NCI-H187 treated with DMSO at 0.1 percent for 48 hours (cell line): Measurements from ENCODE around the gene BTBD10.
A peak's percentile ranks its signal among the peaks of the same experiment; 100 is the strongest.

Source experiments
- DNase-seq: peaks from one replicate; lab custom pipeline; 2025; lab: John Stamatoyannopoulos, UW

Gene BTBD10

DNA sequence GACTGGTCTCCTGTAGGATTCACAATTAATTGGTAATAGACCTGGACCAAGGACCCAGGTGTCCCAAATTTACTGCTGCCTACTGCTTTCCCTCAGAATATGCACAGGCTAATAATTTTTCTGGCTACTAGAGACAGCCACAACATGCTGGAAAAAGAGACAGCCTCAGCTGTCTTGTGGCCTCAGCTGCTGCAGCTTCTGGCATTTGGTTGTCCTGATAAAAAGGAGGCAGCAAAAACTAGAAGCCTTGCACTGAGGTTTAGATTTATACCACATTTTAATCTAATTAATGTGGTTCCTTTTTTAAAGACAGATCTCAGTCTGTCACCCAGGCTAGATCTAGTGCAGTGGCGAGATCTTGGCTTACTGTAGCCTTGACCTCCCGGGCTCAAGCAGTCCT, 89.8 kb downstream of the BTBD10 start:
- DNase-seq, result no peak

DNA sequence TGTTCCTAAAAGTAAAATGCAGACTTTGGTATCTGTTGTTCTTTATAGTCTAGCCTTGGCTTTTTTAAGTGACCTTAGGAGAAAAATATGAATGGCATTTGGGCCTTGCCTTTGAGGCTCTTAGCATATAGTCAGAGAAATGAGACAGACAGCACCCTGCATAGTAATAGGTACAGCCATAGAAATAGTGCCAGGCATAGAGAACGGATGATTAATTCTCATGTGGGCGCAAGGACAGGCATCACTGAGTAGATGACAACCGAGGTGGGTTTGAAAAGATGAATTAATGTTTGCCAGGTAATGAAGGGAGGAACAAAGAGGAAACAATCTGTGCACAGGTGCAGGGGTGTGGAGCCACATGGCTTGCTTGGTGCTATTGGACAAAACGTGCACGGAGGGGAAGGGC, 95.0 kb downstream of the BTBD10 start:
- no peak for DNase-seq

DNA sequence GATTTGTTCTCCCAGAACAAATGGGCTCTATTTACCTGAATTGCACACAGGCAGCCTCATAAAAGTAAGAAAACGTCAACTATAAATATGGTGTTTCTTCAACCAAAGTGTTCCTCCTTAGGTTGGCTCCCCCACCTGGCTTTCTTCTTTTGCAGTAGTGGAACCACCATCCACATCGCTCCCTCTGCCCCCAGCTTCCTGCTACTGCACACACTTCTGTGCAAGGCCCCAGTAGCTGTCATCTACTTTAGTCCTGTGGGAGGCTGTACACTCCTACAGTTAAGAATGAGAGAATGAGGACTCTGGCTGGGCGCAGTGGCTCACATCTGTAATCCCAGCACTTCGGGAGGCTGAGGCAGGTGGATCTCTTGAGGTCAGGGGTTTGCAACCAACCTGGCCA, 95.9 kb downstream of the BTBD10 start:
- no peak for DNase-seq

DNA sequence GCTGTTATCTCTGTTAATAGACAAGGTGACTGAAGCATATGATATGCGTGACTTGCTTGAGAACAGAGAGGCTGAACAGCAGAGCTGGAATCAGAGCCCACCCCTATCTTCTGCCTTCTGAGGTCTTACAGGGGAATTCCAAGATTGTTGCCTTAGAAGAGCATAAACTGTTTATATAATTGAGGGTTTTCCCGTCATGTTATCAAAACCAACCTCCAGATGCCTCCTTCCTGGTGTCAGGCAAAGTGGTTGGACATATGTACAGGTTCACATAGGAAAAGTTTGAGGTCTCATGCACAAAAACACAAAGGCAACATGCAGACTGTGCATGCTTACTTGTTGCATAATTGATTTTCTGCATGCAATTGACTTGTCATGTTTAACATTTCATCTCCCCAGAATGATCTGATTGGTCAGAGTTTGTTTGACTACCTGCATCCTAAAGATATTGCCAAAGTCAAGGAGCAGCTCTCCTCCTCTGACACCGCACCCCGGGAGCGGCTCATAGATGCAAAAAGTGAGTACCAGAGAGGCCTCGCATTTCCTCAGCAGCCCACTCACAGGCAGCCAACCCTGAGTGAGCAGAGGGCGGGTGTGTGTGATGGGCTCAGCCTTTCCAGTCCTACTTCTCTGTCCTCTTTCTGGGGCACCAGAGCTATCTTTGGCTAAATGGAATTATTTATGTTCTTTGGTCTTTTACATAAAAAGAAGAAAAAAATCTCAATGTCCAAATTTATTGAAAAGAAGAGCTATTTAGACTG, 96.6 kb downstream of the BTBD10 start:
- DNase-seq, result no peak

DNA sequence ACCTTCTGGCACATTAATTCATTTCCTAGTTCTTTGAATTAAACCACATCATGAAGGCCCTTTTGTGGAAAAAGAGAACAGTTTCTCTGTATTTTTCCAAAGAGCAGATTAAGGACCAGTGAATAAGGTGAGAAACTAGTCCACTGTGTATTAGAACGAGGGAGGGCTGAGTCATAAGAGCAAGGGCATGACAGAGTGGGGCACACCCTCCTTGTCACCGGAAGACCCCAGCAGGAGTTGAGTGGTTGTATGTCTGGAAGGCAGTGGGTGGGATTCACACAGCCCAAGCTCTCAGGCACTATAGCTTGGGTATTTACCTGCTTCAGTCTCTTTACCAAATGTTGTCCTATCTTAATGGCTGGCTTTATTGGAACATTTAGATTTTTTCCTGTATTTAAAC, 98.6 kb downstream of the BTBD10 start:
- DNase-seq, result no peak

DNA sequence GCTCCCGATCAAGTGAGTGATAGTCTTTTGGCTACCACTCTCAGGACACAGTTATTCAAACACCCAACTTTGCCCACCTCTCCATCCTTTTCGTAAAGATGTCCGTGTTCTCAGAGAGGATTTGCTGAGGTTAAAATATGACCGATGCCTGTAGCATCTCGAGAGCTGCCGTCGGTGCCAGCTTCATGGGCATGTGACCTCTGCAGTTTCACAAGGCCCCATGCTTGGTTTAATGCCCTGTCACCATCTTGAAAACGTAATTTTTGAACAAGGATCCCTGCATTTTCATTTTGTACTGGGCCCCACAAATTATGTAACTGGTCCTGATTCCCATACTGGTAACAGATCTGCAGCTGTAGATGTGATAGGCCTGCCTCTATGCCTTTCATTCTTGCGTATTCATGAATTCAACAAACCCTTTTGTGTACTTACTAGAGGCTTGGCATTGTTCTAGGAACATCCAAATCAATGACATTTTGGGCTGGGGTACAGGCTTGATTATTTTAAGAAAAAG, 100.4 kb downstream of the BTBD10 start:
- no peak for DNase-seq

DNA sequence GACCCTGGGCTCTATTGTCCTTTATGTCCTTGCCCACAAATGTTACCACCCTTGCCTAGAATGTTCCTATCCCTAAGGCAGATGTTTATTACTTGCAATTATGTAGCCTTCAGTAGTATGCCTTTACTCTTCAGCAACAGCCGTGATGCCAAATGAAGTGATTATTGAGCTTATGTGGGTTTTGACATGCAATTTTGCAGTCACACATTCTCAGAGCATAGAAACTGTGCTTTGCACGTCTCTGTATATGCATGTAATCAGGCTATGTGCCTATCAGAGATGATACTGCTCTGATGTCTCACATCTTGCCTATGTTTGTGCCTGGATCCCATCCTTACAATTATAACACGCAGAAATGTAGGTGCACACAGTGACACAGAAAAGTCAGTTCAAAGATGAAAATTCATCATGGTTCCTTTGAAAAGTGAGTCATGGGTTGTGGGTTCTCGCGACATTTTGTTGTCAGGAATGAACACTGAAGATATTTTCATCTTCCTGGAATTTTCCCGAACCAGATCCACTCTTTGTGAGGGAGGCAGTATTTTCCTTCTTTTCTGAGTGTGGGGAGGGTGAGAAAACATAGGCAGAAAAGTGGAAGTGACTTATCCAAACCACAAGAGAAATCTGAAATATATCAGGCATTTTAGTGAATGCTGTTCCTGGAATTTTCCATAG, 104.3 kb downstream of the BTBD10 start:
- no peak for DNase-seq

DNA sequence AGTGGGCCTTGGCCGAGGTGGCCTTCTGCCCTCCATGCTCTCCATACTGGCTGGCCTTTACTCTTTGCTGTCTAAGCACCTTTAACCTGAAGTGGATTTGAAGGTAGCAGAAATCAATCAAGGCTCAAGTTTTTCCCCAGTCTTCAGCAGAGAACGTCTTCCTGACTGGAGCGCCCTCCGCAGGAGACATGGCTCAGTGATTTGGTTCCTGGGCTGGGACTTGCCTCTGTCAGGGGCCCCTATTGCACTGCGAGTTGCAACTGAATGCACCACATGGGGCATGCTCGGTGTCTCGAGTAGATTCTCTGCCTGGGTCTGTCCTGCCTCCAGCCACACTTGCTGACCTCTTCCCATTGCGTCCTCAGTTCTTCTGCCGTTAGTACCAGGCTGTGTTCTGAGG, 105.8 kb downstream of the BTBD10 start:
- DNase-seq, result no peak

DNA sequence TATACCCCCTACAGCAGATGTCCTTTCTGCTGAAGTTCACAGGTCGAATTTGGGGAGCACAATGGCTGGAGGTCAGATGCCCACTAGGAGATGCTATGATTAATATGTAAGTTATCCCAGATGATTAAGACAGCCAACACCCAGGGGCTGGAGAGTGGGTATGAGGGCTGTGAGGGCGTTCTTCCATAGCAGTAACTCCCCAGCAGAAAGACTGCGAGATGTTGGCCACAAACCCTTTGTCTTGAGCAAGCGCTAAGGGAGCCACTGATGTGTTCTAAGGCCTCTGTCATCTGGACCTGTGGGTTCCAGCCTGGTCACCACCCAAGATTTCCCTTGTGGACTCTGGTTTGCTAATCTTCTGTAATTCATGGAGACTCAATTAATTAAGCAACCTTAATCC, 107.8 kb downstream of the BTBD10 start:
- no peak for DNase-seq

DNA sequence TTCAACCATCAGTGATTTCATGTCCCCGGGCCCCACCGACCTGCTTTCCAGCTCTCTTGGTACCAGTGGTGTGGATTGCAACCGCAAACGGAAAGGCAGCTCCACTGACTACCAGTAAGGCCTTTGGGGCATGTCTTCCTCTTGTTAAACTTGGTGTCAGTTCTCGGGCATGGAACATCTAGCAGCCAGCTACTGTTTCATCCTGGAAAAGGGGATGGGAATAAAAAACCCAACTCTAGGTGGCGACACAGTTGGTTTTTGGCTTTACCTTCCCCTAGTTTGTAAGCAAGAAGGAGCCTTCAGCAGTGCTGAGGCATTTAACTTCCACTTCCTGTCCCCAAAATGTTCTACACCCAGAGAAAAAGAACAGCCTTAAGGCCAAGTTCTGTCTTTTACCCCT, 108.7 kb downstream of the BTBD10 start:
- no peak for DNase-seq

DNA sequence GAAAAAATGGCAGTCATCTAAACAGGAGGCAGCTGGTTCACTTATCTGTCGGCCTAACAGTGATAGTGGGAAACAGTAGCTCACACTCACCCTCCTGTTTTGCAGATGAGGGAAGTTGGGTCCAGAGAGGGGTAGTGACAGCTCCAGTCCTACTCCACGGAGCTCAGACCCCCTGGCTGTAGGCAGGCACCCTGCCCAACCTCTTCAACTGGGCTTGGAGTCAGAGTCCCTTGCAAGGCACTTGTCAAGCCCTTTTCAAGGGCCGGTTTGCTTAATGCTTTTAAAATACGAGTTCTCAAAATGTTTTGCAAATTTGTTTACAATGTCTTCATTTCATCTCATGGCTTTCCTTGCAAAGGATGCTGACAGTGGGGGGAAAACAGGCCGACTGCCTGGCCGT, 110.3 kb downstream of the BTBD10 start:
- DNase-seq, result no peak

DNA sequence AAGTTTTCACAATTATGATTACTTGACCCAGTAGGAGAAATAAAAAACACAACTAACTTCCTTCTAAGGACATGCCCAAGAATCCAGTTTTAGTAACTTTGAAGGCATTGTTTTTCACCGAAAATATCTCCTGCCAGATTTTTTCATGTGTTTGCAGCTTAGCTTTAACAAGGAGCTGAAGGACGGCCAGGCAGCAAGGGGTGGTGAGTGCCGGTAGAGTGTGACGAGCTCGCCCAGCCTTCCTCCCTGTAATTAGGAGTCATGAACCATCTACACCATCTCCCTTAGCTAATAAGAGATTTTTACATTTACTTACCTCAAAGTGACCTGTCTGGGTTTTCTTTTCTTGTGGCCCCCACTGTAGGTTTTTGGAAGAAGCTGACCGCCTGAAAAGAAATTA, 113.4 kb downstream of the BTBD10 start:
- no peak for DNase-seq

DNA sequence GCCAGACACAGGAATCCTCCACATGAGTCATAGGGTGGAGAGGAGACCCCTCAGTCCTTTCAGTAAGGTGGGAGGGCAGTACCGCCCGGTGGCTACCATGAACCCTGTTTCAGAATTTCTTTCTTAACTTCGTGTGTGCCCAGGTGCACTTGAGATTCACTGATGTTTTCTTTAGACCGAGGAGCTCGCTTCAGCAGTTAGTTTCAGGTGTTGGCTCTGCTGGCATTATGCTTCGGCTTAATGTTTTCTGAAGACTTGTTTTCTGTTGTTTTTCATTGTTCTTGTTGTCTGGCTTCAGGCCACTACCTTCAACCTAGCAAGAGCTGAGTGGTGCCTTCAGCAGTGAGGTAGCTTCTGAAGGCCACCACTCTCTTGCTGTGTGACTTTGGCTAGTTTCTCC, 114.0 kb downstream of the BTBD10 start:
- no peak for DNase-seq

DNA sequence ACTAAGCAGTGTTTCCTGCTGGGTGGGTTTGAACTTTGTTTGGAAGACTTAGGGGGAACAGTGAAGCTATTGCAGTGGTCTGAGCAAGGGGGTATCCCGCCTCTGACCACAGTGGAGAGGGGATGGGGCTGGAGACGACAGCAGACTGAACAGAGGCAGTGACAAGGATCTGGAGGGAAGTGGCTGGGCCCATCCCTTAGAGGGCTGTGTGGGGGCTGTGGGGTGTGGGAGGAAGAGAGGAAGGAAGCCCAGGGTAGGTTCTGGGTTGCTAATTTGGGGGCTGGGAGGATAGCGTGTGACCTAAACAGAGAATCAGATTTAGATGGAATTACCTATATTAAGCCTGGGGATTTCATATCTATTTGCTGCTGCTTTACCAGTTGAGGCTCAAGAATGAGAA, 114.7 kb downstream of the BTBD10 start:
- no peak for DNase-seq

DNA sequence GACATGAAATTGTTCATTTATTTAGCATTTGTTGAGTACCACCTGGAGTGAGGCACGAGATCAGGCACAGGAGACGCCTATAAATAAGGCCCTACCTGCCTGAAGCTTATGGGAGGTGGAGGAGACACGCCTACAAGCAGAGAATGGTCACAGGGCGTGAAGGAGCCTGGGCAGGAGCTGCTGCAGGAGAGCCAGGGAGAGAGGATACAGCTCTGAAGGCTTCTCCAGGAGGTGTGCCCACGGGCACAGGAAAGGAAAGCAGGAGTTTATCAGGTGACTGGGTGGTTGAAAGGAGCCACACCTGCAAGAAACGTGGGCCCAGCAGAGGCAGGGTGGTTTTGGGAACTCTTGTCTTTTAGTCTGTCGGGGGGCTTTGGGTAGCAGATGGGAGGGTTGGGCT, 115.1 kb downstream of the BTBD10 start:
- DNase-seq, result no peak

DNA sequence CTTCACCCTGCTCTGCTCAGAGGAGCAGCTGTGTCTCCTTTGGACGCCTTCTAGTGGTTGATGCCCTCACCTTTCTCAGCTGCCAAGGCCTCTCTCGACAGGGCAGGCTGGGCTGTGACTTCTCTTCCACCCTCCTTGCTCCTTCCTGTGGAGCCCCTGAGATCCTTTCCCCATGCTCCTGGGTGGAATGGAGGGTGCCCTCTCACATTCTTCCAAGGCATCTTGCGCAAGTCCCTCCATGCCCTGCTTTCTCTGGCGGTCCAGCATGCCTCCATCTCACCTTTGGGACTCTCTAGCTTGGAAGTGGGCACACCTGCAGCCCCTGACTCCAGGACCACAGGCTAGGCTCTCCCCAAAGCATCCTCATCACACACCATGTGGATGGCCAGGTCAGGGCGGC, 116.6 kb downstream of the BTBD10 start:
- no peak for DNase-seq

DNA sequence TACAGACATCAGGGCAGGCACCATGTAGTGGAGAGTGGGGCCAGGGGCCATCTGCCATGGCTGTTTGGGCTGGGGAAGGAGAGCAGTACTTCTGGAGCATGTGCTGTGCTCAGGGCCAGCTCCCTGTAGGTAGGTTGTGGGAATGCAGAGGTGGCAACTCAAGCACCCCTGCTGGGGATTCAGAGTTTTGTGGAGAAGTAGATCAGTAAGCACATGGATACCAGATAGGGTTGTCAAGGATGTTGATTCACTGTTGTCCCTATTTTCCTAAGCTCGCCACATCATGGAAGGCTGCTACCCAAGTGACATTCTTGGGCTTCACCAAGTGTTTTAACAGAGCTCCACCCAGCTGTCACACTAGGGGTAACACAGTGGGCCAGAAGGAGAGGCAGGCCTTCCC, 118.2 kb downstream of the BTBD10 start:
- no peak for DNase-seq

DNA sequence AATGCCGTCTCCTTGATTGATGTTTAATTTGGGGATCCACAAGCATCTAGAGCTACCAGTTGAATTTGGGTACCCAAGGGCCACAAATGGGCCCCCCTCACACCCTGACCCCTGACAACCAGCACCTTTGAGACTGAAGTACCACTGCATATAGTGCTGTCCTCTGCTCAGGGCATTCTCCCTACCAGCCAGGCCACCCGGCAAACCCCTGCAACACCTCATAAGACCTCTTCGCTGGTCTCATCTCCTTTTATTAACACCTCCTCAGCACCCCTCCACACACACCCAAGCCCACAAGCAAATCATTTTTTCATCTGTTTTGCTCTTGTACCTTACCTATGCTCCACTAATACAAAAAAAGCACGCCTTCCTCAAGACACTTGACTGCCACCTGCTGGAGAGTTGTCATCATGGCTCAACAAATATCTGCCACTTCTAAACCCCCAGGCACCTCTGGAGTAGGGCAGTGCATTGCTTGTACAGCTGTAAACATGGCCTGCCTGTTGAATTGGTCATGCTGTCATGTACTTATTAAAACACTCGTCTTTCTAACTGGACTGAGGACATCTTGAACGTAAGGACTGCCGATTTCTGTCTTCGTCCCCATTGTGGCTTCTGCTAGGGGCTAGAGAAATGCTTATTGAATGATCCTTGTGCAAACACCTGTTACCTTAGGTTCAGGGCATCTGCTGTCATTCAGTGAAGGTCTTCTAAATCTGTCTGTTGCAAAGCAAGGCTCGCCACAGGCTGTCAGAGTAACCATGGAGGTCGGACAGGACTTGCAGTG, 118.9 kb downstream of the BTBD10 start:
- peak; percentile 50 for DNase-seq

DNA sequence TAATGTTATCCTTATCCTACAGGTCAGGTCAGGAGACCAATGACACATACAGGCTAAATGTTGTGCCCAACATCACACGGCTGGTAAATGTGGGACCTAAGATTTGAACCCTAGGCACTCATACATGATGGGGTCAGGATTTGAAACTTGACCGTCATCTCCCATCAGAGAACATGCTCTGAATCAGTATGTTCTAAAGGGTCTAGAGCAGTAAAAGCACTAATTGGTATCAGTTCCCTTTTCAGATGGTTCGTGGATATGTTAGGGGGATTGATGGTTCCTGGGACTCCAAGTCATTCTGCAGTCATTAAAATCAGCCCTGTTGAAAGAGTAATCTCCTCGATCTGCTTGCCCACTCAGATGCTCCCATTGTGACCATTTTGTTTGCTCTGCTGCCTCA, 120.0 kb downstream of the BTBD10 start:
- DNase-seq, result no peak

DNA sequence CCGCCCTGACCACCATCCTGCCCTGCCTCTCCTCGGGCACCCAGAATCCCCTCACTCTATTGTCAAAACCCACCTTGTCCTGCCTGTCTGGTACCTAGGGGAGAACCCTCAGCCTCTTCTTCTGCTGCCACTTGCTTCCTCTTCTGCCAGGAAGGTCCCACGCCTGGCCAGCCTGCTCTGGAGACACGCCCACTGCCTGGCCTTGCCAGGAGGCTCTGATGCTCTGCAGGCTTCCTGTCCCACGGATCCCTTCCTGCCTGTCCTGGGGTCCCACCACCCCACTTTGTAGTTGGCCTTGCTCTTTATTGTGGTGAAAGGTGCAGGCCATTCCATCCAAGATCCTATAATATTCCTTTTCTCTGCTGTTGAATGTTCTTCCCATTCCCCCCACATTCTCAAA, 122.0 kb downstream of the BTBD10 start:
- no peak for DNase-seq

DNA sequence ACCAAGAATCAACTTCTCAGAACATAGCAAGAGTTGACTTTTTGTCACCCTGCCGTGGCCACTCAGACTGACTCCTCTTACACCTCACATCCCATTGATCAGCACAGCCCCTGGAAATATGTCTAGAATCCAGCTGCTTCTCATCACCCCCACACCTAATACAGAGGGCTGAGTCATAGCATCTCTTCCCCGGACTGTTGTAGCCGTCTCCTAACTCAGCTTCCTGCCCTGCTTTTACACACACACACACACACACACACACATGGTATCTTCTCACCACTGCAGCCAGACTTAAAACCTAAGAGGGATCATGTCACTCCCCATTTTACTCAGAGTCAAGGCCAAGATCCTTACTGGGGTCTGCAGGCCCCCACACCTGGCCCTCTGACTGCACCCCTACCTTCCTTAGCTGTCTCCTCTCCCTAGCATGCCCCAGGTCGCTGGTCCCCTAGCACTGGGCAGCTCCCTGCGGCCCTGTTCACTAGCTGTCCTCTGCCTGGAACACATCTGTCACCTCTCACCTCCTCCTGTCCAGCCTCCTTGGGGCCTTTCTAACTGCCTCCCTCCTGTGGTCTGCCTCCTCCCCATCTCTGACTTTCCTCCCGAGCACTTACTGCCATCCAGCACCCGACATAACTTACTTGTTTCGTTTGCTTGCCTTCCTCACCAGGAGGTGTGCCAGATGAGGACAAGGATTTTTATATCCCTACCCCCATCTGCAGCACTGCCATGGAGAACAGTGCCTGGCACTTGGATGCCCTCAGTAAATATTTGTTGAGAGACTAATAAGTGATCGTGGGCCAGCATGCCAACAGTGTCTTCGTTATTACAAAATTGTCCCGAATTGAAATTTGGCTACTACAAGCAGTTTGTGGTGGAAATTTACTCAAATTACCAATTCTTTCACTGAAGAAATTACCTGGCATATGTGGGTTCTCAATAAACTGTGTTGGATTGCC, 123.5 kb downstream of the BTBD10 start:
- DNase-seq, result no peak
